Measurements from ENCODE around the gene TSHR.

TSHR gene

GRCh38 chr14:81193924-81194633 is 238.7 kb downstream of the TSHR start:
- H3K27ac ChIP-seq (ENCODE audit: poor library complexity, severe bottlenecking) = no peak overlapping the region
- TF ChIP-seq CTCF (IDR thresholded peaks at IDR 0.05; ENCODE audit: poor library complexity, severe bottlenecking) = no peak
- peaks cover 3% of the 10 kb centered on the region for H3K27me3 ChIP-seq (ENCODE audit: insufficient read depth, poor library complexity, severe bottlenecking)
- peaks cover 4% of the 10 kb centered on the region for H3K4me1 ChIP-seq (ENCODE audit: insufficient read depth, poor library complexity, severe bottlenecking)
- no peak overlapping the region for H3K4me3 ChIP-seq (ENCODE audit: severe bottlenecking)
- ATAC-seq (ENCODE audit: low read depth) (peak; percentile 57; the same call in 2 of the 3 replicates), DNase-seq (ENCODE audit: low spot score) (no peak)
- H3K9me3 ChIP-seq (ENCODE audit: severe bottlenecking) = no peaks in the 10 kb centered on the region
- peaks cover 73% of the 10 kb centered on the region for H3K36me3 ChIP-seq (ENCODE audit: low read depth)

Measured in RWPE2 (cell line).